HepG2 (cell line): ENCODE data around the gene NOVA2. TPM values are rescaled to one million over a fixed set of nuclear protein-coding genes. Genes with fewer than 3 reads are reported as not detected.

ENCODE experiments used
- HNF1B ChIP-seq: sonication (generic); formaldehyde crosslinking; IDR thresholded peaks from 2 replicates; pipeline ENCODE4 v1.5.1; 2020; ENCODE audit warnings: mild to moderate bottlenecking, moderate library complexity, missing genetic modification reagents
- IKZF4 ChIP-seq: sonication (generic); formaldehyde crosslinking; IDR thresholded peaks from 2 replicates; pipeline ENCODE4 v1.5.1; 2020; ENCODE audit warnings: borderline replicate concordance, mild to moderate bottlenecking, low read depth, missing genetic modification reagents; ENCODE audit errors: not compliant biosample characterization
- MTERF4 ChIP-seq: sonication (generic); formaldehyde crosslinking; IDR thresholded peaks from 2 replicates; pipeline ENCODE4 v1.8.0; 2023; ENCODE audit warnings: mild to moderate bottlenecking, missing genetic modification reagents
- NR2F6 ChIP-seq, 2 experiments: IDR thresholded peaks; 2 replicates each; pipeline ENCODE4 v1.6.1; 2016; ENCODE audit warnings: antibody characterized with exemption in 1 of 2, mild to moderate bottlenecking in 1 of 2
- RBAK ChIP-seq: sonication (generic); formaldehyde crosslinking; IDR thresholded peaks from 2 replicates; pipeline ENCODE4 v1.5.1; 2020; ENCODE audit warnings: mild to moderate bottlenecking, missing genetic modification reagents
- SMAD1 ChIP-seq: sonication (generic); formaldehyde crosslinking; IDR thresholded peaks from 2 replicates; pipeline ENCODE4 v1.4.0; 2020; ENCODE audit warnings: missing genetic modification reagents, low read depth, mild to moderate bottlenecking, borderline replicate concordance
- SP140L ChIP-seq: sonication (generic); formaldehyde crosslinking; IDR thresholded peaks from 2 replicates; pipeline ENCODE4 v1.4.0; 2020; ENCODE audit warnings: missing genetic modification reagents, borderline replicate concordance
- THRA ChIP-seq: sonication (generic); formaldehyde crosslinking; IDR thresholded peaks from 2 replicates; pipeline ENCODE4 v1.4.0; 2020; ENCODE audit warnings: missing genetic modification reagents, borderline replicate concordance
- ZNF280D ChIP-seq: sonication (generic); formaldehyde crosslinking; IDR thresholded peaks from 2 replicates; pipeline ENCODE4 v1.5.1; 2020; ENCODE audit warnings: mild to moderate bottlenecking, missing genetic modification reagents
- ZNF605 ChIP-seq: sonication (generic); formaldehyde crosslinking; IDR thresholded peaks from 2 replicates; pipeline ENCODE4 v1.8.0; 2022; ENCODE audit warnings: mild to moderate bottlenecking, missing genetic modification reagents
- ZNF614 ChIP-seq: IDR thresholded peaks from 2 replicates; pipeline ENCODE4 v1.6.1; 2018; ENCODE audit warnings: missing biosample characterization, missing genetic modification reagents, inconsistent platforms, borderline replicate concordance
- ZNF724P ChIP-seq: sonication (generic); formaldehyde crosslinking; IDR thresholded peaks from 2 replicates; pipeline ENCODE4 v1.8.0; 2022; ENCODE audit warnings: missing genetic modification reagents, borderline replicate concordance
- ZNF790 ChIP-seq: sonication (generic); formaldehyde crosslinking; IDR thresholded peaks from 2 replicates; pipeline ENCODE4 v1.8.0; 2022; ENCODE audit warnings: missing genetic modification reagents, mild to moderate bottlenecking, borderline replicate concordance
- polyA plus RNA-seq, 8 experiments: library from polyadenylated mRNA; depleted of rRNA in 3 of 8; stranded (reverse) in 7 of 8; unstranded in 1 of 8; fragments of >200 nt; fragmentation: Illumina TruSeq in 4 of 8; extraction: Trizol in 4 of 8; gene quantifications; 2 replicates each; pipeline versions ENCODE4 v1.2.1 to v1.2.3, GENCODE V29; 2011 to 2016; ENCODE audit warnings: low read depth in 4 of 8, missing spikeins in 1 of 8, mixed read lengths in 1 of 8; ENCODE audit not compliant: insufficient read depth in 1 of 8
- total RNA-seq, 5 experiments: library from RNA; depleted of rRNA; stranded (reverse); fragments of >200 nt; fragmentation: Illumina TruSeq; extraction: Trizol; gene quantifications; 2 replicates each; pipeline ENCODE4 v1.2.3, GENCODE V29; 2016; ENCODE audit warnings: low read depth in 1 of 5
- TF ChIP-seq, protein P1 (sequence below): sonication (generic); formaldehyde crosslinking; IDR thresholded peaks from 2 replicates; pipeline ENCODE4 v1.9.0; 2021; ENCODE audit warnings: missing genetic modification reagents, borderline replicate concordance

The NOVA2 gene
- total and polyA plus RNA-seq, 2 of the 13 experiments (the other 11 are each of a cell fraction or from before 2014, with no cell fraction given), result not detected

DNA sequence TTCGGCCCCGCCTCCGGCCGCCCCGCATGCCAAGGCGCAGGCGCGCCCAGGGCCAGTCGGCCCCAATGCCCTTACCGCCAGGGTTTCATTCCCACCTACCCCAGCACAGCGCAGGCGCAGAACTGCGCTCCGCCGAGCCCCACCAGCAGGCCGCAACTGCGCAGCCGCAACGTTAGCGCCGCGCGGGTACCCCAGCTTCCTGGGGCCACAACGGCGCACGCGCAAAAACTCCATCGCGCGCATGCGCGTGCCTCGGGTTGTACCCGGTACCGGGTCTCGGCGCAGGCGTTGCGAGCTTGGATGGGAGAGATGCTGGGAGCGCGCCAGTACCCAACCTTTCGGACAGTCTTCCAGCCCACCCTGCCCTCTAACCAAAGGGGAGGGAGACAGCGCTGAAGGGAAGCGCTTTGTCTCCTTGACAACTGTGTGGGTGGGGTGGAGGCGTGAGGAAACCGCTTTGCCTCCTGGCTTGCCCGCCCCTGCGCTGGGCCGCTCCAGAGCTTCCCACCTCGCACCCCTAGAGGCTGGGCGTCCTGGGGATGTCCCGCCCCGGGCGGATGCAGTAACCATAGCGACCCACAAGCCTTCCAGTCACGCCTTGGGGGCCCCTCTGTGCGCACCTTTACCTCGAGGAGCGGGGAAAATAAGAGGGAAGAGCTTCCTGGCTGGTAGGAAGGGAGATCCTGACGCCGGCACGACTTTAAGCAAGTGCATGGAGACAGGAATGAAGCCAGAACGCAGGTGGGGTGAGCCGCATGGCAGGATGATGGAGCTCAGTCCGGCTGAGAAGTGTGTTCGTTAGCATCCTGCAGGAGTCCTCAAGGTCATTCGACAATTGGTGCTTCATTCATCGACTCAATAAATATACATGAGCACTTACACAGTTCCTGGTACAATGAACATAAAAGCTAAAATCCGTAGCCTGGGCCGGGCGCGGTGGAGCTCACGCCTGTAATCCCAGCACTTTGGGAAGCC, 70.7 kb downstream of the NOVA2 start (continued):
- TF ChIP-seq THRA (CRISPR knock-in tag) (peak; percentile 19; the same call in 1 of the 2 replicates), SP140L (no peak), NR2F6 (IDR thresholded peaks at IDR 0.05) (no peak), NR2F6 (CRISPR knock-in tag; IDR thresholded peaks at IDR 0.05) (peak; percentile 19; the same call in 1 of the 2 replicates), ZNF790 (CRISPR knock-in tag) (no peak), MTERF4 (CRISPR knock-in tag) (0 out of 2 replicates have a peak, but pooled peaks have one; percentile 73), HNF1B (CRISPR knock-in tag) (peak; percentile 83), ZNF614 (CRISPR knock-in tag) (peak; percentile 31; the same call in 1 of the 2 replicates), SMAD1 (0 out of 2 replicates have a peak, but pooled peaks have one; percentile 39), ZNF280D (no peak), ZNF724P (CRISPR knock-in tag) (no peak), IKZF4 (CRISPR knock-in tag) (no peak), ZNF605 (CRISPR knock-in tag) (peak; percentile 60; the same call in 1 of the 2 replicates), RBAK (no peak)
- TF ChIP-seq, protein P1, sequence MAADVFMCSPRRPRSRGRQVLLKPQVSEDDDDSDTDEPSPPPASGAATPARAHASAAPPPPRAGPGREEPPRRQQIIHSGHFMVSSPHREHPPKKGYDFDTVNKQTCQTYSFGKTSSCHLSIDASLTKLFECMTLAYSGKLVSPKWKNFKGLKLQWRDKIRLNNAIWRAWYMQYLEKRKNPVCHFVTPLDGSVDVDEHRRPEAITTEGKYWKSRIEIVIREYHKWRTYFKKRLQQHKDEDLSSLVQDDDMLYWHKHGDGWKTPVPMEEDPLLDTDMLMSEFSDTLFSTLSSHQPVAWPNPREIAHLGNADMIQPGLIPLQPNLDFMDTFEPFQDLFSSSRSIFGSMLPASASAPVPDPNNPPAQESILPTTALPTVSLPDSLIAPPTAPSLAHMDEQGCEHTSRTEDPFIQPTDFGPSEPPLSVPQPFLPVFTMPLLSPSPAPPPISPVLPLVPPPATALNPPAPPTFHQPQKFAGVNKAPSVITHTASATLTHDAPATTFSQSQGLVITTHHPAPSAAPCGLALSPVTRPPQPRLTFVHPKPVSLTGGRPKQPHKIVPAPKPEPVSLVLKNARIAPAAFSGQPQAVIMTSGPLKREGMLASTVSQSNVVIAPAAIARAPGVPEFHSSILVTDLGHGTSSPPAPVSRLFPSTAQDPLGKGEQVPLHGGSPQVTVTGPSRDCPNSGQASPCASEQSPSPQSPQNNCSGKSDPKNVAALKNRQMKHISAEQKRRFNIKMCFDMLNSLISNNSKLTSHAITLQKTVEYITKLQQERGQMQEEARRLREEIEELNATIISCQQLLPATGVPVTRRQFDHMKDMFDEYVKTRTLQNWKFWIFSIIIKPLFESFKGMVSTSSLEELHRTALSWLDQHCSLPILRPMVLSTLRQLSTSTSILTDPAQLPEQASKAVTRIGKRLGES (CRISPR knock-in tag), result no peak
